Measurements from ENCODE around the gene WNT9A. TPM values are rescaled to one million over a fixed set of nuclear protein-coding genes. Genes with fewer than 3 reads are reported as not detected.

WNT9A gene
- total and polyA plus RNA-seq, 2 of the 4 experiments (the other 2 are of a cell fraction), result 0.18 to 0.36 TPM

GRCh38 chr1:227920426-227920825 is 27.3 kb downstream of the WNT9A start:
- H2BK5ac ChIP-seq (ENCODE audit: low read depth, low read length, poor library complexity, severe bottlenecking), result no peak overlapping the region
- H3K56ac ChIP-seq (ENCODE audit: extremely low read depth, insufficient read depth, low read length), result no peak overlapping the region
- no peak overlapping the region for H2BK20ac ChIP-seq (ENCODE audit: low read depth, low read length)
- no peak for TF ChIP-seq FOS (IDR thresholded peaks at IDR 0.05; ENCODE audit: low read depth, low read length)
- TF ChIP-seq CHD1 (IDR thresholded peaks at IDR 0.05; ENCODE audit: low read depth, low read length), result no peak
- TF ChIP-seq USF2 (IDR thresholded peaks at IDR 0.05; ENCODE audit: low read depth, low read length), result no peak
- no peak for TF ChIP-seq MXI1 (IDR thresholded peaks at IDR 0.05; ENCODE audit: borderline replicate concordance, low read depth, low read length)
- no peak for TF ChIP-seq MAZ (IDR thresholded peaks at IDR 0.05; ENCODE audit: borderline replicate concordance, low read depth, low read length)
- no peak for TF ChIP-seq ELK1 (IDR thresholded peaks at IDR 0.05; ENCODE audit: borderline replicate concordance, low read depth, low read length)
- TF ChIP-seq CEBPB (IDR thresholded peaks at IDR 0.05; ENCODE audit: low read depth, low read length), result no peak
- TF ChIP-seq POLR2A (IDR thresholded peaks at IDR 0.05; ENCODE audit: low read depth, low read length), result no peak
- TF ChIP-seq RAD21 (IDR thresholded peaks at IDR 0.05; ENCODE audit: low read length), result no peak
- intact Hi-C loops (cut with micrococcal nuclease), result no loop called here
- DNase-seq (no peak), ATAC-seq (ENCODE audit: low read depth) (no peak)
- no peaks in the 10 kb centered on the region for H3K9me3 ChIP-seq (ENCODE audit: control insufficient read depth, insufficient read depth, low read length)
- no peaks in the 10 kb centered on the region for H3K27me3 ChIP-seq (ENCODE audit: control insufficient read depth, insufficient read depth, low read length)
- no peak overlapping the region for H4K91ac ChIP-seq (ENCODE audit: insufficient read depth, low read depth, low read length)
- no peak overlapping the region for H3K27ac ChIP-seq (ENCODE audit: insufficient read depth, low read length)
- H2AK9ac ChIP-seq (replicated peaks; ENCODE audit: low read depth, low read length, poor library complexity), result no peak overlapping the region
- H4K8ac ChIP-seq (ENCODE audit: low read depth in 2 of 2, low read length in 2 of 2), result no peak overlapping the region
- H3K4ac ChIP-seq (ENCODE audit: low read depth, low read length), result no peak overlapping the region
- no peak overlapping the region for H3K9ac ChIP-seq (ENCODE audit: low read depth, low read length)
- no peaks in the 10 kb centered on the region for H3K36me3 ChIP-seq (ENCODE audit: control insufficient read depth, insufficient read depth, low read length)
- in situ Hi-C loops (cut with MboI; ENCODE audit: low sequenced_read_pairs), result no loop called here
- H2AFZ ChIP-seq (replicated peaks; ENCODE audit: low read length, poor library complexity), result no peak overlapping the region
- no peak overlapping the region for H2BK15ac ChIP-seq (ENCODE audit: low read depth, low read length)
- POLR2A ChIA-PET (ENCODE audit: unreplicated experiment), result no interaction called here
- no peaks in the 10 kb centered on the region for H3K4me1 ChIP-seq (ENCODE audit: control insufficient read depth, insufficient read depth, low read length)
- no peak overlapping the region for H3K4me2 ChIP-seq (ENCODE audit: low read depth, low read length)
- no peaks in the 10 kb centered on the region for H3K9me1 ChIP-seq (ENCODE audit: insufficient read depth, low read length)
- no peak overlapping the region for H3K23ac ChIP-seq (ENCODE audit: low read depth, low read length)
- H3K18ac ChIP-seq (ENCODE audit: low read depth, low read length), result no peak overlapping the region
- no peak overlapping the region for H2AK5ac ChIP-seq (ENCODE audit: low read depth, low read length)
- CTCF ChIA-PET, result no interaction called here
- dilution Hi-C loops (cut with HindIII; ENCODE audit: low sequenced_read_pairs, unreplicated experiment), result no loop called here
- H4K20me1 ChIP-seq (ENCODE audit: insufficient read depth, low read length), result no peaks in the 10 kb centered on the region
- no peak overlapping the region for H4K5ac ChIP-seq (ENCODE audit: low read depth, low read length)
- H3K14ac ChIP-seq (replicated peaks; ENCODE audit: low read depth, low read length), result no peak overlapping the region
- BruUV-seq (replicated peaks), result no TSS peak
- H2BK120ac ChIP-seq (ENCODE audit: low read depth, low read length), result no peak overlapping the region
- WGBS, 2 experiments (ENCODE audit: extremely low coverage in 2 of 2, insufficient read length in 1 of 2), result 79% methylated on average over 2 of the region's 11 CpGs; no CpG with 5 or more reads in 1 of the 2 experiments
- H3K79me1 ChIP-seq (ENCODE audit: low read depth in 1 of 2, low read length in 2 of 2), result no peaks in the 10 kb centered on the region
- no peak overlapping the region for H3K4me3 ChIP-seq (ENCODE audit: insufficient read depth, low read depth, low read length)
